Mammary epithelial cell (primary cell): ENCODE measurements around the gene ITGA2.

Source experiments
- CTCF ChIP-seq, 2 donors: IDR thresholded peaks in 1 of 2; conservative IDR thresholded peaks in 1 of 2; 2 replicates each; pipeline ENCODE4 v1.5.1; 2011 to 2012; ENCODE audit warnings: inconsistent platforms in 2 of 2, low read length in 2 of 2, mild to moderate bottlenecking in 2 of 2, control low read depth in 1 of 2, low read depth in 1 of 2; ENCODE audit not compliant: insufficient read depth in 1 of 2; ENCODE audit errors: extremely low read depth in 1 of 2
- EZH2 ChIP-seq: IDR thresholded peaks from 2 replicates; pipeline ENCODE4 v1.6.1; 2012; ENCODE audit warnings: low read length, inconsistent platforms, borderline replicate concordance

GRCh38 chr5:52987711-52988331 is 1.3 kb upstream of the ITGA2 start:
- TF ChIP-seq CTCF (conservative IDR thresholded peaks at IDR 0.05 in 1 of 2, IDR thresholded peaks at IDR 0.05 in 1 of 2; ENCODE audit: extremely low read depth in 1 of 2, insufficient read depth in 1 of 2, low read depth in 1 of 2, low read length in 2 of 2) (no peak), EZH2 (no peak)
